Keratinocyte (primary cell): ENCODE data around the gene FHAD1. TPM values are rescaled to one million over a fixed set of nuclear protein-coding genes. Genes with fewer than 3 reads are reported as not detected.

Experiments used
- DNase-seq: peaks from one replicate; pipeline ENCODE4 v3.0.0-alpha.2; 2011; ENCODE audit warnings: low read depth, missing footprints, low spot score
- FAIRE-seq: peaks from 2 replicates; lab custom pipeline; 2011; peaks lifted over from hg19 to GRCh38; lab: Jason Lieb, UNC
- H2AFZ ChIP-seq: 2 replicates; pipeline ENCODE4 v1.6.0; 2012; ENCODE audit warnings: low read length, control low read depth, inconsistent platforms; ENCODE audit not compliant: control insufficient read depth
- H3K27ac ChIP-seq: 2 replicates; pipeline ENCODE4 v1.5.1; 2011; ENCODE audit warnings: low read length; ENCODE audit not compliant: control insufficient read depth, insufficient read depth
- H3K27me3 ChIP-seq: 3 replicates; pipeline ENCODE4 v1.6.0; 2011; ENCODE audit warnings: low read length; ENCODE audit not compliant: control insufficient read depth, insufficient read depth; ENCODE audit errors: extremely low read depth
- H3K36me3 ChIP-seq, 2 experiments: 2 replicates in 1 of 2; 3 replicates in 1 of 2; pipeline ENCODE4 v1.5.1; 2011; ENCODE audit warnings: low read length in 2 of 2, mild to moderate bottlenecking in 1 of 2; ENCODE audit not compliant: control insufficient read depth in 2 of 2, insufficient read depth in 2 of 2; ENCODE audit errors: extremely low read depth in 1 of 2
- H3K4me1 ChIP-seq: 3 replicates; pipeline ENCODE4 v1.5.1; 2011; ENCODE audit warnings: low read length; ENCODE audit not compliant: control insufficient read depth, insufficient read depth; ENCODE audit errors: extremely low read depth
- H3K4me2 ChIP-seq: 3 replicates; pipeline ENCODE4 v1.6.0; 2011; ENCODE audit warnings: low read depth, low read length; ENCODE audit not compliant: control insufficient read depth, insufficient read depth; ENCODE audit errors: extremely low read depth
- H3K4me3 ChIP-seq, 3 experiments: fragments of 200-600 bp in 1 of 3; sonication (generic) in 1 of 3; 2 replicates in 2 of 3; 3 replicates in 1 of 3; pipeline ENCODE4 v1.5.1; 2011 to 2016; ENCODE audit warnings: low read length in 3 of 3, mild to moderate bottlenecking in 3 of 3, control low read depth in 2 of 3, inconsistent platforms in 1 of 3, low read depth in 1 of 3, mixed read lengths in 1 of 3, mixed run types in 1 of 3, moderate library complexity in 1 of 3; ENCODE audit not compliant: control insufficient read depth in 2 of 3, insufficient read depth in 2 of 3; ENCODE audit errors: extremely low read depth in 1 of 3
- H3K79me2 ChIP-seq: 2 replicates; pipeline ENCODE4 v1.6.0; 2012; ENCODE audit warnings: low read length; ENCODE audit not compliant: control insufficient read depth, insufficient read depth
- H3K9ac ChIP-seq: 3 replicates; pipeline ENCODE4 v1.6.0; 2011; ENCODE audit warnings: low read length; ENCODE audit not compliant: control insufficient read depth, insufficient read depth; ENCODE audit errors: extremely low read depth
- H3K9me1 ChIP-seq: 3 replicates; pipeline ENCODE4 v1.6.0; 2011; ENCODE audit warnings: low read length; ENCODE audit not compliant: control insufficient read depth, insufficient read depth; ENCODE audit errors: extremely low read depth
- H3K9me3 ChIP-seq: 2 replicates; pipeline ENCODE4 v1.5.1; 2012; ENCODE audit warnings: low read depth, low read length; ENCODE audit not compliant: control insufficient read depth
- H4K20me1 ChIP-seq: 3 replicates; pipeline ENCODE4 v1.6.0; 2011; ENCODE audit warnings: low read length; ENCODE audit not compliant: control insufficient read depth, insufficient read depth; ENCODE audit errors: extremely low read depth
- CTCF ChIP-seq, 3 experiments: IDR thresholded peaks in 1 of 3; conservative IDR thresholded peaks in 1 of 3; optimal IDR thresholded peaks in 1 of 3; 2 replicates in 2 of 3; 3 replicates in 1 of 3; pipeline versions ENCODE3 to v1.5.1; 2011; ENCODE audit warnings: low read length in 3 of 3, mild to moderate bottlenecking in 3 of 3, moderate library complexity in 2 of 3, control low read depth in 1 of 3, inconsistent platforms in 1 of 3; ENCODE audit not compliant: insufficient read depth in 2 of 3; ENCODE audit errors: extremely low read depth in 1 of 3
- EZH2 ChIP-seq: IDR thresholded peaks from one replicate; pipeline ENCODE4 v1.6.1; 2012; ENCODE audit warnings: inconsistent platforms, mild to moderate bottlenecking, low read length, moderate library complexity
- dilution Hi-C: fragments of 300-500 bp; cut with MboI; formaldehyde crosslinking; loops from one replicate; pipeline ENCODE4 v1.7.0; 2020; ENCODE audit warnings: low sequenced_read_pairs; ENCODE audit not compliant: extremely low pct_ligation_motif_present
- polyA plus RNA-seq, 5 experiments: library from polyadenylated mRNA; depleted of rRNA in 3 of 5; stranded (reverse) in 3 of 5; stranded (forward) in 1 of 5; unstranded in 1 of 5; fragments of >200 nt; gene quantifications; 1 replicate in 1 of 5; 2 replicates in 3 of 5; 3 replicates in 1 of 5; pipeline versions ENCODE4 v1.2.1 to v1.2.3, GENCODE V29; 2011 to 2012; ENCODE audit warnings: missing spikeins in 2 of 5, low read depth in 1 of 5, low replicate concordance in 1 of 5

FHAD1 gene
- polyA plus RNA-seq, 1 donor (not counting 4 experiments of a cell fraction or from before 2014, with no cell fraction given), result 0.09 TPM

- Histone ChIP-seq H3K4me2 (no peak overlapping the region), H3K27ac (no peak overlapping the region), H3K36me3 (no peaks in the 10 kb centered on the region), H3K27me3 (peaks cover 5% of the 10 kb centered on the region), H3K9me3 (no peaks in the 10 kb centered on the region), H3K79me2 (no peaks in the 10 kb centered on the region), H3K4me1 (no peaks in the 10 kb centered on the region), H3K9ac (no peak overlapping the region), H3K4me3 (no peak overlapping the region), H4K20me1 (no peaks in the 10 kb centered on the region), H2AFZ (no peak overlapping the region), H3K9me1 (peaks cover 2% of the 10 kb centered on the region)
- FAIRE-seq (no peak), DNase-seq (no peak)
- TF ChIP-seq EZH2 (no peak), CTCF (optimal IDR thresholded peaks at IDR 0.05 in 1 of 3, IDR thresholded peaks at IDR 0.05 in 1 of 3, conservative IDR thresholded peaks at IDR 0.05 in 1 of 3; ENCODE audit: extremely low read depth in 1 of 3, insufficient read depth in 2 of 3, low read length in 3 of 3) (no peak)
- dilution Hi-C loops, result no loop called here
These were observed 195.7 kb downstream of the FHAD1 start for GRCh38 chr1:15442759-15443158.

- no peak for FAIRE-seq
- dilution Hi-C loops, result no loop called here
- H3K4me2 ChIP-seq, result no peak overlapping the region
These were observed 196.3 kb downstream of the FHAD1 start for GRCh38 chr1:15443281-15443680.

More at GRCh38 chr1:15443281-15443680, 196.3 kb downstream of the FHAD1 start:
- Histone ChIP-seq H3K27me3 (peaks cover 5% of the 10 kb centered on the region), H3K9me1 (peaks cover 2% of the 10 kb centered on the region), H3K27ac (no peak overlapping the region), H3K9me3 (no peaks in the 10 kb centered on the region), H2AFZ (no peak overlapping the region), H3K9ac (no peak overlapping the region), H3K36me3 (no peaks in the 10 kb centered on the region), H3K4me3 (no peak overlapping the region), H3K4me1 (no peaks in the 10 kb centered on the region), H3K79me2 (no peaks in the 10 kb centered on the region), H4K20me1 (no peaks in the 10 kb centered on the region)
- TF ChIP-seq EZH2 (no peak), CTCF (optimal IDR thresholded peaks at IDR 0.05 in 1 of 3, IDR thresholded peaks at IDR 0.05 in 1 of 3, conservative IDR thresholded peaks at IDR 0.05 in 1 of 3; ENCODE audit: extremely low read depth in 1 of 3, insufficient read depth in 2 of 3, low read length in 3 of 3) (no peak)
- no peak for DNase-seq
